H1 (cell line): ENCODE results near the gene NUP107. TPM values are rescaled to one million over a fixed set of nuclear protein-coding genes. Genes with fewer than 3 reads are reported as not detected.

ENCODE experiments used
- SIX5 ChIP-seq: IDR thresholded peaks from 2 replicates; pipeline ENCODE4 v1.6.1; 2011; ENCODE audit warnings: mild to moderate bottlenecking, low read depth, low read length
- polyA plus RNA-seq, 7 experiments: library from polyadenylated mRNA; depleted of rRNA in 3 of 7; stranded (reverse) in 5 of 7; unstranded in 2 of 7; fragments of >200 nt in 5 of 7; fragments of 200-250 nt in 2 of 7; gene quantifications; 1 replicate in 5 of 7; 2 replicates in 1 of 7; 4 replicates in 1 of 7; pipeline versions ENCODE4 v1.2.1 to v1.2.3, GENCODE V29; 2011 to 2013; ENCODE audit warnings: missing spikeins in 2 of 7, mixed read lengths in 2 of 7
- total RNA-seq: library from RNA; stranded (reverse); fragmentation: NEBNext Ultra II Directional; extraction: Animal tissue kit (Norgen Biotek cat#: 25700); gene quantifications from 2 replicates; pipeline ENCODE4 v1.2.1, GENCODE V29; 2021

The NUP107 gene
- total and polyA plus RNA-seq, 2 of the 8 experiments (the other 6 are each of a cell fraction or from before 2014, with no cell fraction given), result 46.1 to 141 TPM

- no peak for TF ChIP-seq SIX5
Observed at GRCh38 chr12:68699486-68699885, 12.7 kb downstream of the NUP107 start (continued).
